GM12878 (cell line): ENCODE measurements around the gene LIPK. TPM values are rescaled to one million over a fixed set of nuclear protein-coding genes. Genes with fewer than 3 reads are reported as not detected.

ENCODE experiments used
- ATAC-seq: fragments of 200-7000 bp; cut with Tn5 transposase; 3 replicates; pipeline ENCODE4 v1.9.1; 2020; ENCODE audit warnings: mild to moderate bottlenecking, moderate library complexity
- BruUV-seq: library from RNA; stranded (reverse); fragments of 400-500 nt; replicated peaks from 2 replicates; lab custom pipeline; 2021; lab: Mats Ljungman, UMichigan
- CTCF ChIA-PET: fragments of 300-600 bp; sonication (Branson Sonifier 250); formaldehyde crosslinking; extraction: SDS; loops from one replicate; lab custom pipeline; 2021; ENCODE audit warnings: inconsistent platforms; lab: Yijun Ruan, JAX
- POLR2A ChIA-PET: fragments of 350-600 bp; formaldehyde crosslinking; extraction: SDS; loops from one replicate; lab custom pipeline; 2021; ENCODE audit warnings: inconsistent platforms; lab: Charles Lee
- RAD21 ChIA-PET: fragments of 300-600 bp; sonication (Branson Sonifier 250); formaldehyde crosslinking; loops from one replicate; lab custom pipeline; 2023; ENCODE audit warnings: antibody characterized with exemption; ENCODE audit not compliant: unreplicated experiment; lab: Charles Lee
- SMC1A ChIA-PET: fragments of 300-600 bp; sonication (Branson Sonifier 250); formaldehyde crosslinking; loops from one replicate; lab custom pipeline; 2023; ENCODE audit not compliant: unreplicated experiment, uncharacterized antibody; lab: Charles Lee
- DNase-seq: peaks from one replicate; pipeline ENCODE4 v3.0.0-alpha.2; 2011; ENCODE audit warnings: low read depth, low spot score
- FAIRE-seq: peaks from 3 replicates; lab custom pipeline; 2011; peaks lifted over from hg19 to GRCh38; lab: Jason Lieb, UNC
- H2AFZ ChIP-seq: 2 replicates; pipeline ENCODE4 v1.6.0; 2011; ENCODE audit warnings: low read depth, low read length, control low read depth; ENCODE audit not compliant: control insufficient read depth
- H3K27ac ChIP-seq: 2 replicates; pipeline ENCODE4 v1.5.1; 2011; ENCODE audit warnings: control low read depth; ENCODE audit not compliant: control insufficient read depth, insufficient read depth
- H3K27me3 ChIP-seq, 2 experiments: replicated peaks in 1 of 2; 2 replicates each; pipeline versions ENCODE4 v1.6.0 to v1.6.1; 2011; ENCODE audit warnings: low read length in 1 of 2; ENCODE audit not compliant: control insufficient read depth in 2 of 2, insufficient read depth in 2 of 2
- H3K36me3 ChIP-seq, 2 experiments: 2 replicates each; pipeline ENCODE4 v1.5.1; 2011; ENCODE audit warnings: low read length in 1 of 2; ENCODE audit not compliant: control insufficient read depth in 2 of 2, insufficient read depth in 2 of 2
- H3K4me1 ChIP-seq: 2 replicates; pipeline ENCODE4 v1.6.1; 2011; ENCODE audit warnings: mild to moderate bottlenecking, low read length, moderate library complexity, mixed read lengths; ENCODE audit not compliant: control insufficient read depth, insufficient read depth
- H3K4me2 ChIP-seq: 2 replicates; pipeline ENCODE4 v1.6.0; 2011; ENCODE audit warnings: control low read depth; ENCODE audit not compliant: control insufficient read depth, insufficient read depth
- H3K4me3 ChIP-seq: fragments of 200-600 bp; sonication (generic); 2 replicates; pipeline ENCODE4 v1.5.1; 2016
- H3K79me2 ChIP-seq: 2 replicates; pipeline ENCODE4 v1.6.0; 2011; ENCODE audit warnings: low read length; ENCODE audit not compliant: control insufficient read depth, insufficient read depth
- H3K9ac ChIP-seq: 2 replicates; pipeline ENCODE4 v1.8.0; 2011; ENCODE audit warnings: low read length, control low read depth, mixed read lengths; ENCODE audit not compliant: control insufficient read depth, insufficient read depth
- H3K9me3 ChIP-seq: replicated peaks from 3 replicates; pipeline ENCODE4 v1.5.1; 2011; ENCODE audit warnings: mild to moderate bottlenecking, low read length; ENCODE audit not compliant: control insufficient read depth, insufficient read depth
- H4K20me1 ChIP-seq: 2 replicates; pipeline ENCODE4 v1.6.0; 2011; ENCODE audit not compliant: control insufficient read depth, insufficient read depth
- MYB ChIP-seq: fragments of 150-350 bp; IDR thresholded peaks from 2 replicates; pipeline ENCODE4 v1.6.1; 2014; ENCODE audit warnings: mild to moderate bottlenecking, low read depth, low read length, borderline replicate concordance
- NFYA ChIP-seq: IDR thresholded peaks from 2 replicates; pipeline ENCODE4 v1.6.1; 2011; ENCODE audit warnings: low read depth, mild to moderate bottlenecking, low read length, improper control_type of control experiment, borderline replicate concordance
- PAX8 ChIP-seq: fragments of 450-650 bp; IDR thresholded peaks from 2 replicates; pipeline ENCODE4 v1.6.1; 2017; ENCODE audit warnings: mild to moderate bottlenecking, moderate library complexity
- RAD21 ChIP-seq: IDR thresholded peaks from 2 replicates; pipeline ENCODE4 v1.6.1; 2011; ENCODE audit warnings: mild to moderate bottlenecking, low read depth, low read length, moderate library complexity; ENCODE audit not compliant: insufficient read depth
- RBBP5 ChIP-seq: fragments of 200-600 bp; sonication (generic); conservative IDR thresholded peaks from 2 replicates; pipeline ENCODE4 v1.6.1; 2016
- SKIL ChIP-seq: fragments of 450-650 bp; IDR thresholded peaks from 2 replicates; pipeline ENCODE4 v1.6.1; 2017; ENCODE audit warnings: mild to moderate bottlenecking, low read depth, inconsistent platforms; ENCODE audit not compliant: poor library complexity, severe bottlenecking
- SUZ12 ChIP-seq: fragments of 200-600 bp; sonication (generic); IDR thresholded peaks from one replicate; pipeline ENCODE4 v1.6.1; 2018; ENCODE audit warnings: antibody characterized with exemption, mild to moderate bottlenecking; ENCODE audit not compliant: unreplicated experiment
- WGBS: methylation state at CpG from one replicate; pipeline ENCODE4 v1.1.6; 2016; ENCODE audit warnings: low lambda C conversion rate; ENCODE audit not compliant: insufficient replicate concordance, insufficient coverage; ENCODE audit errors: missing lambda C conversion rate; 5-methylcytosine and 5-hydroxymethylcytosine counted together
- in situ Hi-C: fragments of 300-500 bp; cut with MboI; formaldehyde crosslinking; loops from 9 replicates; pipeline ENCODE4 v1.14.3; 2018; ENCODE audit warnings: mixed read lengths
- intact Hi-C: fragments of 100-400 bp; cut with micrococcal nuclease; formaldehyde crosslinking; loops from one replicate; pipeline ENCODE4 v1.14.2; 2022; ENCODE audit not compliant: unreplicated experiment
- polyA plus RNA-seq, 11 experiments: library from polyadenylated mRNA; depleted of rRNA in 4 of 11; unstranded in 6 of 11; stranded (reverse) in 5 of 11; fragments of >200 nt; fragmentation: Nextera tagmentation in 4 of 11; fragmentation: Illumina TruSeq in 1 of 11; extraction: Ambion mirVana in 4 of 11; extraction: Trizol in 1 of 11; gene quantifications; 1 replicate in 1 of 11; 2 replicates in 10 of 11; pipeline versions ENCODE4 v1.2.1 to v1.2.3, GENCODE V29; 2011 to 2016; ENCODE audit warnings: inconsistent platforms in 2 of 11, missing spikeins in 2 of 11, low read depth in 1 of 11
- total RNA-seq, 4 experiments: library from RNA; depleted of rRNA in 3 of 4; stranded (reverse); fragments of >200 nt in 3 of 4; fragmentation: Illumina TruSeq in 1 of 4; extraction: Trizol in 1 of 4; gene quantifications; 2 replicates each; pipeline versions ENCODE4 v1.2.1 to v1.2.3, GENCODE V29; 2013 to 2021
- TF ChIP-seq, protein P1 (sequence below): IDR thresholded peaks from 2 replicates; pipeline ENCODE4 v1.6.1; 2011; ENCODE audit warnings: low read depth, mild to moderate bottlenecking, low read length, moderate library complexity, borderline replicate concordance; ENCODE audit errors: extremely low read depth
- TF ChIP-seq, protein P2 (sequence below): IDR thresholded peaks from 2 replicates; pipeline ENCODE4 v1.6.1; 2011; ENCODE audit warnings: mild to moderate bottlenecking, low read depth, low read length, moderate library complexity; ENCODE audit not compliant: insufficient replicate concordance
- TF ChIP-seq, protein P3 (sequence below): IDR thresholded peaks from 2 replicates; pipeline ENCODE4 v1.6.1; 2011; ENCODE audit warnings: borderline replicate concordance, low read depth, mild to moderate bottlenecking, moderate library complexity, mixed read lengths, low read length; ENCODE audit not compliant: insufficient read depth; ENCODE audit errors: extremely low read length
- TF ChIP-seq, protein P4 (sequence below), 3 experiments: IDR thresholded peaks in 2 of 3; conservative IDR thresholded peaks in 1 of 3; 2 replicates each; pipeline ENCODE4 v1.5.1; 2011; ENCODE audit warnings: low read depth in 3 of 3, low read length in 3 of 3, mild to moderate bottlenecking in 3 of 3, control low read depth in 2 of 3, moderate library complexity in 2 of 3, inconsistent platforms in 1 of 3, mixed read lengths in 1 of 3; ENCODE audit not compliant: control insufficient read depth in 2 of 3, insufficient read depth in 1 of 3; ENCODE audit errors: extremely low read depth in 1 of 3
- TF ChIP-seq, protein P5 (sequence below): IDR thresholded peaks from 2 replicates; pipeline ENCODE4 v1.6.1; 2012; ENCODE audit warnings: low read depth, low read length, improper control_type of control experiment

Gene LIPK
- total and polyA plus RNA-seq, 10 of the 15 experiments (the other 5 are each of a cell fraction or from before 2014, with no cell fraction given): not detected

DNA sequence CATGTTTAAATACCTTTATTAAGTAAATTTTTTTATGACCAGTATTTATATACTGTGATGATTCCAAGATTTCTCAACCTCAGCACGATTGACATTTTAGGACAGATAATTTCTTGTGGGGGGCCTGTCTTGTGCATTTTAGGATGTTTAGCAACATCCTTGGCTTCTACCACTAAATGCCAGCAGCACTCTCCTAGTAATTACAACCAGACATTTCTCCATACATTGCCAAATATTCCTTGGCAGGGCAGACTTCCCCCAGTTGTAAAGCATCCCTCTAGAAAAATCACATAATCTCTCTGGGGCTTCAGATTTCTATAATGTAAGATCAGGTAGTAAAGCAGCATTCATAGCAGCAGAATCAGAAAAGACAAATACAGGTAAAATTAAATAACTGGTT, 88.7 kb downstream of the LIPK start:
- DNase-seq (no peak), ATAC-seq (no peak), FAIRE-seq (no peak)
- Histone ChIP-seq H2AFZ (no peak overlapping the region), H4K20me1 (no peaks in the 10 kb centered on the region), H3K27ac (no peak overlapping the region), H3K79me2 (no peaks in the 10 kb centered on the region), H3K27me3 (no peaks in the 10 kb centered on the region), H3K4me2 (no peak overlapping the region), H3K9me3 (no peaks in the 10 kb centered on the region), H3K4me3 (no peak overlapping the region), H3K9ac (no peak overlapping the region), H3K4me1 (peaks cover 7% of the 10 kb centered on the region; the same call in 1 of the 2 replicates), H3K36me3 (no peaks in the 10 kb centered on the region)
- BruUV-seq: no TSS peak
- 61% methylated on average over 1 of the region's 1 CpG for WGBS
- ChIA-PET RAD21 (interaction anchor here (1.8 kb wide), 1 partner anchor 66 kb away, joined by 6 read pairs; no protein-coding TSS in a partner anchor), POLR2A (no interaction called here), SMC1A (interaction anchor here (0.9 to 1.8 kb wide), 5 partner anchors 9 to 107 kb away, joined by 3 to 12 read pairs (median 4); no protein-coding TSS in a partner anchor), CTCF (interaction anchor here (1.0 to 1.4 kb wide), 3 partner anchors 15 to 30 kb away, joined by 3 to 4 read pairs (median 4); no protein-coding TSS in a partner anchor)
- intact Hi-C loops: loop anchor here (5.0 kb wide), 2 partner anchors 37 to 107 kb away; no protein-coding TSS in a partner anchor
- in situ Hi-C loops: no loop called here
- TF ChIP-seq, protein P1, sequence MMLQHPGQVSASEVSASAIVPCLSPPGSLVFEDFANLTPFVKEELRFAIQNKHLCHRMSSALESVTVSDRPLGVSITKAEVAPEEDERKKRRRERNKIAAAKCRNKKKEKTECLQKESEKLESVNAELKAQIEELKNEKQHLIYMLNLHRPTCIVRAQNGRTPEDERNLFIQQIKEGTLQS: no peak
- TF ChIP-seq, protein P2, sequence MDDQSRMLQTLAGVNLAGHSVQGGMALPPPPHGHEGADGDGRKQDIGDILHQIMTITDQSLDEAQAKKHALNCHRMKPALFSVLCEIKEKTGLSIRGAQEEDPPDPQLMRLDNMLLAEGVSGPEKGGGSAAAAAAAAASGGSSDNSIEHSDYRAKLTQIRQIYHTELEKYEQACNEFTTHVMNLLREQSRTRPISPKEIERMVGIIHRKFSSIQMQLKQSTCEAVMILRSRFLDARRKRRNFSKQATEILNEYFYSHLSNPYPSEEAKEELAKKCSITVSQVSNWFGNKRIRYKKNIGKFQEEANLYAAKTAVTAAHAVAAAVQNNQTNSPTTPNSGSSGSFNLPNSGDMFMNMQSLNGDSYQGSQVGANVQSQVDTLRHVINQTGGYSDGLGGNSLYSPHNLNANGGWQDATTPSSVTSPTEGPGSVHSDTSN: no peak
- TF ChIP-seq RAD21: no peak
- TF ChIP-seq SUZ12: no peak
- TF ChIP-seq MYB: no peak
- TF ChIP-seq RBBP5: no peak
- TF ChIP-seq, protein P3, sequence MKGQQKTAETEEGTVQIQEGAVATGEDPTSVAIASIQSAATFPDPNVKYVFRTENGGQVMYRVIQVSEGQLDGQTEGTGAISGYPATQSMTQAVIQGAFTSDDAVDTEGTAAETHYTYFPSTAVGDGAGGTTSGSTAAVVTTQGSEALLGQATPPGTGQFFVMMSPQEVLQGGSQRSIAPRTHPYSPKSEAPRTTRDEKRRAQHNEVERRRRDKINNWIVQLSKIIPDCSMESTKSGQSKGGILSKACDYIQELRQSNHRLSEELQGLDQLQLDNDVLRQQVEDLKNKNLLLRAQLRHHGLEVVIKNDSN: no peak
- TF ChIP-seq, protein P4, sequence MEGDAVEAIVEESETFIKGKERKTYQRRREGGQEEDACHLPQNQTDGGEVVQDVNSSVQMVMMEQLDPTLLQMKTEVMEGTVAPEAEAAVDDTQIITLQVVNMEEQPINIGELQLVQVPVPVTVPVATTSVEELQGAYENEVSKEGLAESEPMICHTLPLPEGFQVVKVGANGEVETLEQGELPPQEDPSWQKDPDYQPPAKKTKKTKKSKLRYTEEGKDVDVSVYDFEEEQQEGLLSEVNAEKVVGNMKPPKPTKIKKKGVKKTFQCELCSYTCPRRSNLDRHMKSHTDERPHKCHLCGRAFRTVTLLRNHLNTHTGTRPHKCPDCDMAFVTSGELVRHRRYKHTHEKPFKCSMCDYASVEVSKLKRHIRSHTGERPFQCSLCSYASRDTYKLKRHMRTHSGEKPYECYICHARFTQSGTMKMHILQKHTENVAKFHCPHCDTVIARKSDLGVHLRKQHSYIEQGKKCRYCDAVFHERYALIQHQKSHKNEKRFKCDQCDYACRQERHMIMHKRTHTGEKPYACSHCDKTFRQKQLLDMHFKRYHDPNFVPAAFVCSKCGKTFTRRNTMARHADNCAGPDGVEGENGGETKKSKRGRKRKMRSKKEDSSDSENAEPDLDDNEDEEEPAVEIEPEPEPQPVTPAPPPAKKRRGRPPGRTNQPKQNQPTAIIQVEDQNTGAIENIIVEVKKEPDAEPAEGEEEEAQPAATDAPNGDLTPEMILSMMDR (IDR thresholded peaks at IDR 0.05 in 2 of 3, conservative IDR thresholded peaks at IDR 0.05 in 1 of 3; ENCODE audit: control insufficient read depth in 2 of 3, extremely low read depth in 1 of 3, insufficient read depth in 1 of 3, low read depth in 3 of 3, low read length in 3 of 3): no peak
- no peak for TF ChIP-seq PAX8
- TF ChIP-seq NFYA: no peak
- no peak for TF ChIP-seq SKIL
- TF ChIP-seq, protein P5, sequence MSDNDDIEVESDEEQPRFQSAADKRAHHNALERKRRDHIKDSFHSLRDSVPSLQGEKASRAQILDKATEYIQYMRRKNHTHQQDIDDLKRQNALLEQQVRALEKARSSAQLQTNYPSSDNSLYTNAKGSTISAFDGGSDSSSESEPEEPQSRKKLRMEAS: no peak
